Globus pallidus (tissue), 1 donor: ENCODE data around the gene ZNF697.

ENCODE experiments used
- DNase-seq: peaks from one replicate; pipeline ENCODE4 v3.0.0-alpha.2; 2015; ENCODE audit warnings: low spot score

Gene ZNF697

DNA sequence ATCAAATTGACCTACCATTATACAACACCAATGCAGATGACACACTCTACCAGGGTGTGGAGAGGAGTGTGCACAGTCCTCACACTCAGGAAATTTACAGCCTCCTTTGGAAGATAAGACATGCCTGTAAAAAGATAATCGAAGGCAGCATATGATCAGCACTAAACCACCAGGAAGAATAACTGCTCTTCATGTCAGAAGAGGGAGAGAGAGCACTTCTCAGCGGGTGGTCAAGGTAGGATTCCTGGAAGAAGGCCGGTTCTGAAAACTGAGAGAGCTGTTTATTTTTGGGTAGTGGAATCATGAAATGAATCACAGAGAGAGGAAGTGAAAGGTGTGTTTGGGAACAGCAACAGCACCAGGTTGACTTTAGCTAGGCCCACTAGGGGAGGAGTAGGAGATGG is 14.0 kb upstream of the ZNF697 start:
- DNase-seq = no peak

DNA sequence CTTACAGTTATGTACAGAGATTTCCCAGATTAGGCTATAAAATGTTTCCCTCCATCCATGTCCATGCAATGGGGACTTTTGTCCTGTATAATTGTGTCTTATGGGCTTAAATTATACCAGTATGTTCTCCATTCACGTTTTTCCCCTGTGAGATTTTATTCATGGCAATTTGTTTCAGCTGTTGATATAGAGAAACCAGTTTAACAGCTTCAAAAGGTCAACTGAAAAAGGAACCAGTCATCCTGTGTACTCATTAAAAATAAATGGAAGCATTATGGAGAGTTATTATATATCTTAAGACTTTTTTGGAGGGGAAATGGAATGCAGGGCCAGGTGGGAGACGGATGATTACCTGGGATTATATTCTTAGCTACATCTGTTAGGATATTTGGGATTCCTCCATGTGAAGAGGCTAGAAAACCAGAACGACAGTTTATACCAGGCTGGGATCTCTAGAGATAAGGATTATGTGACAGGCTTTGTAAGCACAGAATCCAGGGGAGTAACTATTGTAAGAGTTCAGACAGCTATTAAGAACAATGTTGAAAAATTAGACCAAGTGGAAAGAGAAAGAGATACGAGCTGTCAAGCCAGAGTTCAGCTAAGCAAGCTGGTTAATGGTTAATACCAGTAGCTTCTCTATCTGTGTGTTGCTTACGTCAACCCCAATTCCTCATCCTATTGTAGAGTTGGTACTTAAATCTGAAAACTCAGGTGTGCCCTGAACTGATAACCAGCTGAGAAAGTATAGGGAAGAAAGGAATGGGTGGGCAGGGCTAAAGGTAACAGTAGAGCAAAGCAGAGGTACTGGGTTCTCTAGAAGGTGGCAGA is 12.4 kb upstream of the ZNF697 start:
- DNase-seq = no peak

DNA sequence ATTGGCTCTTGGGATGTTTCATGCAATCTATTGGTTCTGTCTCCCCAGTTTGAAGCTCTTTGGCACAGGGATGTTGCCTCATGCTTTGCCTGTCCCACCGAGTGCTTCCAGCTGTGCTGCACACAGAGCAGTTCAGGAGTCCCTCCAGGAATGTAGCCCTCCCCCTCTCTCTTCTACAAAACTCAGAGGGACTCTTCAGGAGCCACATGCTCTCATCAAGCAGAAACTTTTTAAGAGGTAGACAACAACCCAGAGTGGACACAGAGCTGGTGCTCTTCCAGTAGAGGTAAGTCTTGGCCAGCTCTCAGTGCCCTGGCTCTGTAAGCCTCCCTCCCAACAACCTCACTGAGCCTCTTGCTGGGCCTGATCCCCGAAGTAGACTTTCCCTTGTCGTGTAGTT is 11.6 kb upstream of the ZNF697 start:
- no peak for DNase-seq

DNA sequence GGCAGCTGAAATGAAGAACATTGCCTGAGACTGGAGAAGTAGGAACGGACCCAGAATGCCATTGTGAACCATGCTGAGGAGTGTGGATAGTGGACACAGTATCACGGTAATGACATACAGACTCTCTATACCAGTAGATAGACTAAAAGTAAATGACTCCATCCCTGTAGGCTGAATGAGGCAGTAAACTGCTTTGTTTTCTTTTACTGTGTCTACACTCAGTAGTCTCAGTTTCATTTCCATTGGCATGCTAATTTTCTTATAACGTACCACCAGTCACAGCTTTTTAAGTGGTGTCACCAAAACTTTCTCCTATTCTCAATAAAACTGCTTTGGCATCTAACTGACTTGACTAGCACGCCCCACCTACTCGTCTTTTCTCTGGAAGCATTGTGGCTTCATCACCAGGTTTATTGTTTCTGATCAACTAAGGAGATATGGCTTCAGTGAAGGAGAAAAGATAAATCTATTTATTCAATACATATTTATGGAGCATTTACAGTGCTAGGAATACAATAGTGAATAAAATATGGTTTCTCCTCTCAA is 8.4 kb upstream of the ZNF697 start:
- DNase-seq = no peak

DNA sequence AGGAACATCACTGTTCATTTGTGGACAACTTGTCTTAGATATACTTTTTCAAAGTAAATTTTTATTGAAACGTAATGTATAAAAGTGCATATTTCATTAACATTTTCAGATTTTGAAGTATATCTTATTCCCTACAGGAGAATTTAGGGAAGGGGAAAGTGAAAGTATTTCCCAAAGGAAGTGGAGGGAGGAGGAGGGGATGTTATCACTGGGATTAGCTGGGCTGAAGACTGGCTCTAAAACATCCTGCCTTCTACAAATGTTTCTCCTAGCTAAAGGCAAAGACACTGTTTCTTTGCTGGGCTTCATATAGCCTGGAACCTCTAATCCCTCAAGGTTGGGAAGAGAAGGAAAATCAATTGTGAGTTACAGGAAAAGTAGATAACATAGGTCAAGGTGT is 7.1 kb upstream of the ZNF697 start:
- DNase-seq = no peak

DNA sequence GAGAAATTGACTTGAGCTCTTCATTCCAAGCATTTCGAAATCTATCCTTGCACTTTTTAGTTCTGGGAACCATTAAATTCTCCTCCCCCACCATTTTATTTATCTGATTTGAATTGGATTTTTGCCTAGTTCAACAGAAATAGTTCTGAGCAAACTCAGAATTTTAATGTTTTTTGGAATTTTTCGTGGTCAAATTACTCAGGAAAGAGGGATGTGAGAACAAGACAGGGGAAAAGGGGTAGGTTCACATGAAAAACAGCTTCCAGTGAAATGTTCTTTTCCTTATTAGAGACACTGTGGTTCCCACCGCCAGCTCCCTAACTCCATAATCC is 5.7 kb upstream of the ZNF697 start:
- no peak for DNase-seq

DNA sequence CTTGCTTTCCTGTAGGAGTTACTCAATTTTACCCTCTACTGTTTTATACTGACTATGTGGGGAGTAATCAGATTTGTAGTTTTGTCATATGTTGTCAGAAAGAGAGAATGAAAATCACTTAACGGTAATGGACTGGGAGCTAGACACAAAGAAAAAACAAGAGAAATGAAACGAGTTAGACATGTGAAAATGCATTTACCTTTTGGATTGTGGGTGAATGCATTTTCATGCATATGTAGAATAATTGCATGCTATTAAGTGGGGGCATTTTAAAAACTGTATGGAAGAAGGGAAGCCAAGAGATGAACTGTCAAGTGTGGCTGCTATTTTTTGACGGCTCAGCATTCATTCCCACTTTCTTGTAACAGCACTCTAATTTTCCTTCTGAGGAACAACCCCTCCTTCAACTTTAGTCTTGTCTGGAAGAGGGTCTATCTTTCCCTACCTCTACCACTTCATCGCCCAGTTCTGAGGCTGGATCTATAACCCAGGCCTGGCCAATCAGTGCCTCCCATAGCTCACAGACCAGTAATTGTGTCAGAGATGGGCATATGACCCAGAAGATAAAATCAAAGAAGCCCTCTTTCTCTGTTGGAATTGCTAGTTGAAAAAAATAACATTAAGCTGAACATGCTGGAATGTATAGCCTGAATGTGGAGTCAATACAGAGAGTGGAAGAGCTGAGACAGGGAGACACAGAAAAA is 5.2 kb upstream of the ZNF697 start:
- DNase-seq = no peak

DNA sequence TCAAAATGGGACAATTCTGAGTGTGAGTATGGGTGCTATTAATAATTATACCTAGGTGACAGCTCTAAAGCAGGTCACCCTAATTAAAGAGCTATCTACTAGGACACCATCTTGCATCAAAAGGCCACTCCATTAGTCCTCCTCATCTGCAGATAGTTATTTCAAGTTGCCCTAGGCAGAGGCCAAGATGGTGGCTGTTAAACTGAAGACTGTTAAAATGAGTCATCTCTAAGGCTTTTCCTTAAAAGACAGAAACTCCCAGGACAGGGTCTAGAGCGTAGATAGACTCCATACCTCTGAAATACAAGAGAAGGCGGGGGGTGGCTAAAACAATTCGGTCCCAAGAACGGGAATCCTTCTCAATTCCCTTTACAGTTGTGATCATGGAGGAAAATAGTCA is 4.5 kb upstream of the ZNF697 start:
- DNase-seq = no peak

DNA sequence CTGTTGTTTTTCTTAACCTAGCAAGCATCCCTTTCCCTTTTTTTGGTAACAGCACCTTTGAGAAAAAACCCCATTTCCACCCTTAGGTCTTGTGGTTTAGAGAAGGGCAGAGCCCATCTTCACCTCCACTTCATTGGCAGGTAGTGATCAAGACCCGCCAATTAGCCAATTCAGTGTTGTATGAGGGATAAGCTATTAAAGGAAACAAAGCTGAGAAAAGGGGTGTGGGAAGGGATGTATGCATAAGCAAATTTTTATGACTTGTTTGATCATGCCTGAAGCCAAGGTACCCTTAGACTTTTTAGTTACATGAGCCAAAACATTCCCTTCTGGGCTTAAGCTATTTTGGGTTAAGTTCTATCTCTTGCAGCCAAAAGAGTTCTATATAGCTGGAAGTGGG is 3.6 kb upstream of the ZNF697 start:
- no peak for DNase-seq

DNA sequence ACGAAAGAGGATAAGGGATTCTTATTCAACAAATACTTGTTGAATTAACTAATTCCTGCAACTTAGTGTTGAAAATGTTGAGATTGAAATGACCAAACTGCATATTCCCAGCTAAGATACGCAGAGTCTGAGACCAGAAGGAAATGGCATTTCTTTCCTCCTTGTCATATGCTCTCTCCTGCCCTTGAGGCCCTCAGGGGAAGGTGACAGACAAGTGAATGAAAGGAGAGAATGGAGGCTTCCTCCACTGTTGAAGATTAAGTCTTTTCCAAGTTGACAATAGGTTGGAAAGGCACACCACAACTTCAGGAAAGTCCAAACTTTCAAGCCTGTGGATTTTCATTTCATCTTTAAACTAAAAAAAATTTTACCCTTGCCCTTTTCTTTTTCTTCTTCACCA is 3.1 kb upstream of the ZNF697 start:
- DNase-seq = no peak

DNA sequence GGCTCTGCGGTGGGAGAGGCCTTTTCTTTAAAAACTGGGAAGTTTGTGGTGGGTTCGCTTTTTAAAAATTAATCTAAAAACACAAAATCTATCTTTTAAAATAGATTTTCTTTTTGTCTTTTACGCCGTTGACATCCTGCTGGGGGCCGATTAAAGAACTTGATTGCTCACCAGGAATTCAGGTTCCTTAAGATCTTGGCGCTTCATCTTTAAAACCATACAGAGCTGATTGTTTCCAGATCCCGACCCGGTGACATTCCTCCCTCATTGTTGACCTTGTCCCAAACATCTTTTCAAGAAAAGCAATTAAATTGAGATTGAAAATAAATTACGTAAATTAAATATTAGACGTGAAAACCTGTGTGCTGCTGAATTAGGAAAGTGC is 546 bp upstream of the ZNF697 start:
- DNase-seq = no peak

DNA sequence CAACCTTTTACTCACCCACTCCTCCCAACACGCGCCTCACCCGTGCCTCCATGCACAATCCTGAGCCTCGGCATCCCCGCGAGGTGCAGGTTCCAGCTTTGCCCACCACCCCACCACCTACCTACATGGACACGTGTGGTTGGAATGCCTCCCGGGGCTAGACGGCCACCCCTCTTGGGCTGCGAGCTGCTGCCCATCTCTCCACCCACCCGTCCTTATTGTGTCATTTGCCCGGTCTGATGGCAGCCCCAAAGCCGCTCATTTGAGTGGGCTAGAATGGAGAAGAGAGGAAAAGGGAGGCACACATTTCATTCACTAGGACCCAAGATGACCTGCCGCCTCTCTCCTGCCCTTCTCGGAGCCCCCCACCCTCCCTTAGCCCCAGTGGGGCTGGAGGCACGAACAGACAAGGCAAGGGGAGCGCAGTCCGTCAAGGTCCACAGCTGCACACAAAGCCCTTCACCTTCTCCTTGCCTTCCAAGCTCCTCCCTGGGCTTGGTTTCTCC is 785 bp downstream of the ZNF697 start:
- DNase-seq = no peak

DNA sequence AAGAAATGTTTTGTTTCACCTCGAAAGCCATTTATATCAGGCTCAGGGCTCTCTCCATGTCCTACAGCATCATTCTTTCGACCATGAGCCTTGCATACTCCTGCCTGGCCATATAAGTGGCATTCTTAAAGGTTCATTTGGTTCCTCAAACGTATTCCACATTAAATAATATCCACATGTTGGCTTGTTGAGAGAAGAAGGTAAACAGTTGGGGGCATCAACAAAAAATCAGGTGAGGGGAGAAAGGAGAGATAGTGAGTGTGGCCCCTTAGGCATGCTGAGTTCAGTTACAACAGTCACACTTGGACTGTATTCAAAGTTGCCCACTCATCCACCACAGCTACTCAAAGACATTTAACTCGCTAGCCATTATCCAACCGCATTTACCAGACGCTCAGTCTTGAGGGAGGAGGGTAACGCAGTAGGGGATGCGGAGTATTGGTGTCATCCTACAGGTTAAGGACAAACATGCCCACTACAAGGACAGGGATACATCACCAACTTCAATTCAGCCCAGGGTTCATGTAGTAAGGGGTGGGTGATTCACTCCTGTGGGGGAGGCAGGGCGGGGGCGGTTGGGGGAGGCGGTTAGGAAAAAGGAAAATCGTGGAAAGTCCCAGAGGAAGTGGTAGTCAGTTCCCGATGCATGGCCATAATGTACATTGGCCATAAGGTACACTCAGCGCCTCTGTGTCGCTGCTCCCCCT is 1.4 kb downstream of the ZNF697 start:
- no peak for DNase-seq

DNA sequence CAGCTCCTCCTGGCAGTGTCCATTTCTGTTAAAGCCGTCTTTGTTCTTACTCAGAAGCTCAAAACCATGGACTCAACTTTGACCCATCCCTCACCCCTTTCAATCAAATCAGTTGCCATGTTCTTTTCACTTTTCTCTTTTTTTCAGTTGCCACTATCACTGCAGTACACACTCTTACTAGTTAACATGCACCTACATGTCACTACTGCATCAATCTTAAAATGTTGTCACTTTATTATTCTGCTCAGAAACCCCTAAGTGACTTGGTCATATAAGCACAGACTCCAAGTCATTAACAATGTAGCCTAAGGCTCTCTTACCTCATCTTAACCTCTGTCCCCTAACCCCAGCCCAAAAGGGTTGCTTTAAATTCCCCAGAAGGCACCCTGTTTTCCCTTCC is 9.0 kb downstream of the ZNF697 start:
- DNase-seq = no peak

DNA sequence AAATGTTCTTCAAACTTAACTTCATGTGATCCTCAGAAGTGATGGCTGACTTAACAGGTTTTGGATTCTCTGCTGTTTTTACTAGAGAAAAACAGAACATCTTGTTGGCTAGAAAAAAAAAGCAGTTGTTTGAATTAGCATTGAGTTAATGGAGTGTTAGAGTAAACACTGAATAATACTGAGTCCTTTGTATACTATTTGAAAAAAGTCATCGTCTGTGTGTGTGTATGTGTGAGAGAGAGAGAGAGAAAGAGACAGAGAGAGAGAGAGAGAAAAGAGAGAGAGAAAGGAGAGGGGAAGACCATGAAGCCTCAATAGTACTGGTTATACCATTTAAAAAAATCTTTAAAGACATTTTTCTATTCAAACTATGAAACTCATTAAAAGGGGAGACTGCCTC is 10.4 kb downstream of the ZNF697 start:
- no peak for DNase-seq

DNA sequence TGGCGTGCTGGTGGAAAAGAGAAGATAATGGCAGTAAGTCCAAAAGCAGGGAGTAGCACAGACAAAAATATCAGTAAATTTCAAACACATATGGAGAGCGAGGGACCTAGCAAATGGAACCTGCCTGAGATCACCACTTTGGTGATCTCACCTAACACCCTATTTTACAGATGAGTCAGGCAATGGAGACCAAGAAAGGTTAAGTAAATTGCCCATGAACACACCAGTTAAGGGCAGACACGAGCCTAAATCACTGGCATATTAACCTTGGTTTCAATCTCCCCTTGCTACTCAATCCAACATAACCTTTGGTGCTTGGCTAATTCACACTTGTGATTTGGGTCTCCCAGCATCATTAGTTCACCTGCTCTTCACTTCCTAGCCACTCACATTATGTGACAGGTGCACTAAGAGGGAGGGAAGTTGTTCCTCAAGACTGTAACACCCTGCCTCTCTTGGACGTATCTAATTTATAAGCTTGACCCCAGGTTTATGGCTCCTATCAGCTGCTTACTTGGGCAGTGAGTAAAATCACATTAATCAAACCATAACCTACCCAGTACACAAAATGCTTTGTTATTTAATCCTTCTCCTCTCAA is 11.5 kb downstream of the ZNF697 start:
- no peak for DNase-seq

DNA sequence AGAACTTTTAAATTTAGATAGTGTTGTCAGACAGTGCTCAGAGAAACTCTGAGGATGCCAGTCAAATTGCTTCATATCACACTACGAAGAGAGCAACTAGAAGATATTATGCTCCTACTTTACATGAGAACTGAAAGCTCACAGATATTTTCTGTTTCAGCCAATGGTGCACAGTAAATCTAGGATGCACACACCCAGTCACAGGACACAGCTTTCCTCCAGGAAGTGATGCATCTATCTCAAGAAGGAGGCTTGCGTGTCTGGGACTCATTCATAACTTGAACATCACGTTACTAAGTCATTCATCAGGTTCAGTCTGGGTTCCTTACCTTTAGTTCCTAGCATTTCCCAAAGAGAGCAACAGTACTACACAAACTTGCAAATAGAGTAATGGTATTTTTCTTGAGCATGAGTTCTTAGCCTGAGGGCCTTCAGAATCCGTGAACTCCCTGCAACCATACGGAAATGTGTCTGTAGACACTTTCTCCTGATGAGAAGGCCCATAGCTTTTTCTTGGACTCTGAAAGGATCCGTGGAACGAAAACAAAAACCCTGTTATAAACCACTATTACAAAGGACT is 12.2 kb downstream of the ZNF697 start:
- DNase-seq = no peak

DNA sequence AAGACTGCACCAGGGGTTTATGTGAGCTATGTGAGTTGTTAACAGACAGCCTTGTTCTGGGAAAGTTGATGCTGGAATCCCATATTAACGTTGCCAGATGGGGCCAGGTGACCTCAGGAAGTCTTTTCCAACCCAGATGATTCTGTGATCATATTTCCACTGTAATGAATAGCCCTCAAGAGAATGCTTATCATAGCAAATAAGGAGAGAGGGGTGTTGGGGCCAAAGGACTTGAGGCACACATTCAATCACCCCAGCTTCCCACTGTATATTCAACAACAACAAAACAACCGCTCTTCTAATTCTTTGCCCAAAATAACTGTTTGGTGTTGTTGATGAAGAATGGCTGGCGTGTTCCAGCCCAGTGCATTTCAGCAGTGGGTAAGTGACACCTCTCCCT is 14.1 kb downstream of the ZNF697 start:
- no peak for DNase-seq

DNA sequence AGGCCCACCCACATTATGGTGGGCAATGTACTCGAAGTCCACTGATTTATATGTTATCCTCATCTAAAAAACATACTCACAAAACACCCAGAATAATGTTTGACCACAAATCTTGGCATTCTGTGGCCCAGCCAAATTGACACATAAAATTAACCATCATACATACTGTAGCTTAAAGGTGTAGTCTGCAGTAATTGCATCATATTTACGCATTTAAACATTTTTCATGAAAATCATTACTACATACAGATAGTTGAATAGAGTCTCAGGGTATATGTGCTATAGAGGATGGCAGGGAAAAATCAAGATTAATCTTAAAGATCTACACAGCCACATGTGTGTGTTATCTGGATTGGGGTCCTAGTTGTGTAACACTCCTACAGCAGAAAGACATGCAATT is 14.5 kb downstream of the ZNF697 start:
- DNase-seq = no peak

DNA sequence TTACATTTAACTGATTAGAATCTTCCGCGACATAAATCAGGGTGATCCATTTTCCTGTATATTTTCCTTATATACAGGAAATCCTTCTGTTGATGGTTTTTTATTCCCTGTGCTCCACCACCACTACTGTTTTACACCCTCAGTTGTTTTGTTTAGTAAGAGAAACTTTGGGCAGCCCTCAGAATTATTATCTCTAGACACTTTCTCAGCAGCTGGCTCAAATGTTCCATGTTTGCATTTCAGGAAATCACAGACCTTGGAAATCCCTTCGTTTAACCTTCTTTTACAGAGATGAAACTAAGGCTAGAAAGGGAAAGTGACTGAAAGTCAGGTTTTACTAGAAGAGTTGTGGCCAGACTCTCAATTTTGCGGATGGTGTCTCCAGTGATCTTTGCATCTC is 15.2 kb downstream of the ZNF697 start:
- DNase-seq = no peak

DNA sequence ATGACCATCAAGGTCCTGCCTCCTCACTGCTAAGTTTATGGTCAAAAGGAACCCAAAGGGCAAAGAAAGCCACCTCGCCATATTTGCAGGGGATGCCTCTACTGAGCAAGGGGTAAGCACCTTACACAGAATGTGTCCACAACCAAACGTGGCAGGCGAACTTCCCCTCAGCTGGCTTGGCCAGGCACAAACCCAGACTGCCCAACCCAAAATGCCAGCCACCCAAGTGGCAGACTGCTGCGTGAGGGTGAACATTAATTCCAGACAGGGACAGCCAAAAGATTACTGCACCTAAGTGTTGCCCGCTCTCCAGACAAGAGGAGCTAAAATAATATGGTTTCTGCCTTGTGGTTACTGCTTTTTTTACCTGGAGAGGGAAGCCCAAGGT is 16.0 kb downstream of the ZNF697 start:
- DNase-seq = no peak
